H9 (cell line): ENCODE measurements around the gene C1RL. TPM values are rescaled to one million over a fixed set of nuclear protein-coding genes. Genes with fewer than 3 reads are reported as not detected.

Experiments
- DNase-seq: peaks from one replicate; pipeline ENCODE4 v3.0.0-alpha.2; 2017
- H2AFZ ChIP-seq: one replicate; pipeline ENCODE4 v1.6.1; 2013; ENCODE audit warnings: mild to moderate bottlenecking, low read length, control low read depth, moderate library complexity
- H2AK5ac ChIP-seq: 2 replicates; pipeline ENCODE4 v1.6.1; 2013; ENCODE audit warnings: low read length, control low read depth, mixed read lengths; ENCODE audit not compliant: insufficient read length
- H2BK120ac ChIP-seq: one replicate; pipeline ENCODE4 v1.6.1; 2013; ENCODE audit warnings: low read depth, mild to moderate bottlenecking, low read length, control low read depth, inconsistent platforms; ENCODE audit not compliant: poor library complexity, severe bottlenecking
- H2BK12ac ChIP-seq: 2 replicates; pipeline ENCODE4 v1.6.1; 2013; ENCODE audit warnings: low read length, control low read depth, mixed read lengths, low read depth; ENCODE audit not compliant: insufficient read length
- H2BK15ac ChIP-seq: 2 replicates; pipeline ENCODE4 v1.6.1; 2013; ENCODE audit warnings: low read depth, low read length, control low read depth
- H2BK20ac ChIP-seq: one replicate; pipeline ENCODE4 v1.6.1; 2013; ENCODE audit warnings: low read depth, mild to moderate bottlenecking, low read length, control low read depth, inconsistent platforms; ENCODE audit not compliant: poor library complexity, severe bottlenecking
- H2BK5ac ChIP-seq: 2 replicates; pipeline ENCODE4 v1.6.1; 2013; ENCODE audit warnings: low read length, control low read depth, mixed read lengths; ENCODE audit not compliant: insufficient read length
- H3K14ac ChIP-seq: 2 replicates; pipeline ENCODE4 v1.6.1; 2013; ENCODE audit warnings: low read length, control low read depth; ENCODE audit not compliant: insufficient read depth
- H3K18ac ChIP-seq: 2 replicates; pipeline ENCODE4 v1.6.1; 2013; ENCODE audit warnings: low read depth, mild to moderate bottlenecking, mixed read lengths, low read length, control low read depth; ENCODE audit not compliant: insufficient read length
- H3K23ac ChIP-seq: 2 replicates; pipeline ENCODE4 v1.6.1; 2013; ENCODE audit warnings: low read length, control low read depth, mixed read lengths, low read depth; ENCODE audit not compliant: insufficient read length
- H3K23me2 ChIP-seq: 2 replicates; pipeline ENCODE4 v1.6.1; 2013; ENCODE audit warnings: low read depth, mild to moderate bottlenecking, mixed read lengths, low read length, control low read depth; ENCODE audit not compliant: insufficient read length, poor library complexity, severe bottlenecking
- H3K27ac ChIP-seq: 2 replicates; pipeline ENCODE4 v1.5.1; 2013; ENCODE audit warnings: low read length, control low read depth, mixed read lengths, low read depth; ENCODE audit not compliant: insufficient read length
- H3K27me3 ChIP-seq: 2 replicates; pipeline ENCODE4 v1.6.1; 2013; ENCODE audit warnings: low read length, control low read depth, inconsistent platforms; ENCODE audit not compliant: insufficient read depth
- H3K4ac ChIP-seq: 2 replicates; pipeline ENCODE4 v1.6.1; 2013; ENCODE audit warnings: low read depth, mild to moderate bottlenecking, control low read depth, inconsistent platforms, low read length, moderate library complexity
- H3K4me1 ChIP-seq: 2 replicates; pipeline ENCODE4 v1.6.1; 2013; ENCODE audit warnings: low read length, control low read depth, inconsistent platforms; ENCODE audit not compliant: insufficient read depth
- H3K4me2 ChIP-seq: 2 replicates; pipeline ENCODE4 v1.6.1; 2013; ENCODE audit warnings: low read length, control low read depth, mixed read lengths; ENCODE audit not compliant: insufficient read length, insufficient read depth
- H3K56ac ChIP-seq: 2 replicates; pipeline ENCODE4 v1.6.1; 2013; ENCODE audit warnings: low read depth, mild to moderate bottlenecking, mixed read lengths, low read length, control low read depth; ENCODE audit not compliant: insufficient read length
- H3K79me1 ChIP-seq: 2 replicates; pipeline ENCODE4 v1.6.1; 2013; ENCODE audit warnings: low read depth, mild to moderate bottlenecking, moderate library complexity, low read length, control low read depth, inconsistent platforms; ENCODE audit not compliant: insufficient read depth, poor library complexity, severe bottlenecking
- H3K79me2 ChIP-seq: 2 replicates; pipeline ENCODE4 v1.6.1; 2013; ENCODE audit warnings: low read length, control low read depth, inconsistent platforms; ENCODE audit not compliant: insufficient read depth
- H3K9ac ChIP-seq: 2 replicates; pipeline ENCODE4 v1.6.1; 2013; ENCODE audit warnings: low read length, control low read depth, mixed read lengths; ENCODE audit not compliant: insufficient read length; ENCODE audit errors: extremely low read depth
- H3K9me3 ChIP-seq: one replicate; pipeline ENCODE4 v1.6.1; 2013; ENCODE audit warnings: low read depth, low read length, inconsistent platforms; ENCODE audit not compliant: control insufficient read depth
- H3T11ph ChIP-seq: one replicate; pipeline ENCODE4 v1.6.1; 2013; ENCODE audit warnings: mild to moderate bottlenecking, low read length, control low read depth, inconsistent platforms
- H4K20me1 ChIP-seq: one replicate; pipeline ENCODE4 v1.6.1; 2013; ENCODE audit not compliant: control insufficient read depth, insufficient read length, insufficient read depth
- H4K5ac ChIP-seq: 2 replicates; pipeline ENCODE4 v1.6.1; 2013; ENCODE audit warnings: low read depth, mild to moderate bottlenecking, mixed read lengths, low read length, control low read depth; ENCODE audit not compliant: insufficient read length
- H4K8ac ChIP-seq: replicated peaks from 2 replicates; pipeline ENCODE4 v1.6.1; 2013; ENCODE audit warnings: low read length, control low read depth, mixed read lengths, low read depth; ENCODE audit not compliant: insufficient read length
- H4K91ac ChIP-seq: 2 replicates; pipeline ENCODE4 v1.6.1; 2013; ENCODE audit warnings: low read depth, mild to moderate bottlenecking, moderate library complexity, mixed read lengths, low read length, control low read depth; ENCODE audit not compliant: insufficient read length
- H3K27ac Mint-ChIP-seq, 3 experiments: 2 replicates in 2 of 3; 3 replicates in 1 of 3; pipeline ENCODE4 v1.8.0; 2020 to 2021; ENCODE audit warnings: mixed read lengths in 3 of 3, mild to moderate bottlenecking in 1 of 3, moderate library complexity in 1 of 3
- H3K27me3 Mint-ChIP-seq: 2 replicates; pipeline ENCODE4 v1.8.0; 2021; ENCODE audit warnings: low read depth, mild to moderate bottlenecking, moderate library complexity, mixed read lengths
- H3K36me3 Mint-ChIP-seq, 3 experiments: 2 replicates in 2 of 3; 3 replicates in 1 of 3; pipeline ENCODE4 v1.8.0; 2020 to 2021; ENCODE audit warnings: low read depth in 3 of 3, mixed read lengths in 3 of 3; ENCODE audit not compliant: insufficient read depth in 1 of 3
- H3K4me1 Mint-ChIP-seq, 2 experiments: 2 replicates each; pipeline ENCODE4 v1.8.0; 2020; ENCODE audit warnings: mixed read lengths in 2 of 2
- H3K4me3 Mint-ChIP-seq, 2 experiments: 2 replicates in 1 of 2; 3 replicates in 1 of 2; pipeline ENCODE4 v1.8.0; 2020 to 2021; ENCODE audit warnings: mild to moderate bottlenecking in 2 of 2, mixed read lengths in 2 of 2, moderate library complexity in 1 of 2
- H3K9me3 Mint-ChIP-seq, 2 experiments: 2 replicates in 1 of 2; 3 replicates in 1 of 2; pipeline ENCODE4 v1.8.0; 2020; ENCODE audit warnings: mild to moderate bottlenecking in 2 of 2, mixed read lengths in 2 of 2, moderate library complexity in 1 of 2
- CTCF ChIP-seq: fragments of 200-600 bp; sonication (generic); conservative IDR thresholded peaks from 3 replicates; pipeline ENCODE4 v1.8.0; 2021; ENCODE audit warnings: antibody characterized with exemption, mild to moderate bottlenecking
- WGBS: extraction: QIAGEN DNeasy Blood & Tissue Kit; methylation state at CpG from one replicate; pipeline ENCODE4 v1.1.7; 2013; ENCODE audit warnings: missing lambda C conversion rate, low lambda C conversion rate, mixed read lengths; ENCODE audit not compliant: insufficient read length; ENCODE audit errors: extremely low coverage; 5-methylcytosine and 5-hydroxymethylcytosine counted together
- total RNA-seq: library from RNA; stranded (reverse); gene quantifications from 2 replicates; pipeline ENCODE4 v1.2.1, GENCODE V29; 2021

The C1RL gene
- total RNA-seq, 1 experiment from 2014 or later: 15.1 TPM

DNA sequence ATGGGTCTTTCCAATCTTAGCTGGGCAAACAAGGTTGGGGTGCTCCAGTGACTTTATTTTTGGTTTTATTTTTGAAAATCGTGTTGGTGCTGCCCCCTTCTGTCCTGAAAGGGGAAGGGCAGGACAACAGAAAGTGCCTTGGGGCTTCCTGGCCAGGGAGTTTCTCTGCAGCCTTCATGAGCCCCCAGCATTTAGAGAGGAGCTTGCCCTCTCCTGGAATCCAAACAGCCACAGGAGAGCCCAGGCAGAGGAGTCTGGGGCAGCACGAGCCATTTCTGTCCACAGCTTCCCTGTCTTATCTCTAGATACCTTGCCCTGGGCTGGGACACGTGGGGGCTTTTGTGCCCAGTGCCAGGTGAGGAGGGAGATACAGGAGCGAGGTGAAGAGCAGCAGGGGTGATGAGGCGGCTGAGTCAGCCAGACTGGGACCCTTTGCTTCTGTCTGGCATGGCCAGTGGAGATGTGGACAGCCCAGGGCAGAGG, 4.4 kb upstream of the C1RL start:
- H2BK120ac ChIP-seq: no peak overlapping the region
- H3K4me1 ChIP-seq: no peaks in the 10 kb centered on the region
- H3K9me3 Mint-ChIP-seq: no peaks in the 10 kb centered on the region
- no peak overlapping the region for H3K27ac ChIP-seq
- no peak overlapping the region for H2BK20ac ChIP-seq
- no peaks in the 10 kb centered on the region for H4K20me1 ChIP-seq
- H4K5ac ChIP-seq: no peak overlapping the region
- no peak overlapping the region for H3K4ac ChIP-seq
- H3K27me3 ChIP-seq: no peaks in the 10 kb centered on the region
- H3T11ph ChIP-seq: no peak overlapping the region
- no peaks in the 10 kb centered on the region for H3K36me3 Mint-ChIP-seq
- no peak overlapping the region for H2BK5ac ChIP-seq
- H3K4me3 Mint-ChIP-seq: no peak overlapping the region
- H3K23me2 ChIP-seq: peaks cover 5% of the 10 kb centered on the region
- no peak overlapping the region for H4K8ac ChIP-seq
- H3K4me1 Mint-ChIP-seq: peaks cover 4 to 11% of the 10 kb centered on the region in 2 experiments
- no peak overlapping the region for H3K23ac ChIP-seq
- no CpG with 5 or more reads among the region's 5 CpGs for WGBS
- H3K18ac ChIP-seq: no peak overlapping the region
- no peaks in the 10 kb centered on the region for H3K9me3 ChIP-seq
- H2AFZ ChIP-seq: no peak overlapping the region
- H3K56ac ChIP-seq: no peak overlapping the region
- no peak overlapping the region for H3K9ac ChIP-seq
- peaks cover 9% of the 10 kb centered on the region for H3K27me3 Mint-ChIP-seq
- DNase-seq: no peak
- no peaks in the 10 kb centered on the region for H3K79me2 ChIP-seq
- no peak overlapping the region for H2AK5ac ChIP-seq
- H2BK12ac ChIP-seq: no peak overlapping the region
- H3K14ac ChIP-seq: no peak overlapping the region
- no peaks in the 10 kb centered on the region for H3K79me1 ChIP-seq
- no peak overlapping the region for H3K27ac Mint-ChIP-seq
- no peak overlapping the region for H3K4me2 ChIP-seq
- TF ChIP-seq CTCF: peak; percentile 91
- H4K91ac ChIP-seq: no peak overlapping the region
- no peak overlapping the region for H2BK15ac ChIP-seq
